Left lung (tissue), 10 donors: ENCODE results near the gene HDHD3. TPM values are rescaled to one million over a fixed set of nuclear protein-coding genes. Genes with fewer than 3 reads are reported as not detected.
A peak's percentile ranks its signal among the peaks of the same experiment; 100 is the strongest.
"Not testable (repeated sequence)": the region's sequence is repeated elsewhere in the genome, so short reads cannot be mapped to it uniquely, and the experiment has no call there.

Source experiments
- ATAC-seq: fragments of 200-7000 bp; cut with Tn5 transposase; one replicate; pipeline ENCODE4 v1.9.1; 2020; ENCODE audit warnings: moderate library complexity
- DNase-seq, 4 donors: peaks; one replicate each; pipeline ENCODE4 v3.0.0-alpha.2; 2013 to 2020
- H3K27ac ChIP-seq, 2 donors: fragments of 200-600 bp; sonication (generic) in 1 of 2; one replicate each; pipeline versions ENCODE4 v1.5.0 to v1.8.0; 2020 to 2021
- H3K27me3 ChIP-seq, 2 donors: fragments of 200-600 bp; sonication (generic) in 1 of 2; one replicate each; pipeline versions ENCODE4 v1.5.0 to v1.8.0; 2020 to 2021
- H3K36me3 ChIP-seq, 2 donors: fragments of 200-600 bp; sonication (generic) in 1 of 2; one replicate each; pipeline versions ENCODE4 v1.5.0 to v1.8.0; 2020 to 2021
- H3K4me1 ChIP-seq, 2 donors: fragments of 200-600 bp; one replicate each; pipeline ENCODE4 v1.8.0; 2021
- H3K4me3 ChIP-seq, 2 donors: fragments of 200-600 bp; sonication (generic) in 1 of 2; one replicate each; pipeline versions ENCODE4 v1.5.0 to v1.8.0; 2020 to 2021; ENCODE audit warnings: mild to moderate bottlenecking in 1 of 2
- H3K9me3 ChIP-seq, 2 donors: fragments of 200-600 bp; sonication (generic) in 1 of 2; one replicate each; pipeline versions ENCODE4 v1.5.0 to v1.8.0; 2020 to 2021
- CTCF ChIP-seq, 2 donors: fragments of 200-600 bp; sonication (generic) in 1 of 2; IDR thresholded peaks; one replicate each; pipeline versions ENCODE4 v1.5.0 to v1.8.0; 2021; ENCODE audit warnings: antibody characterized with exemption in 2 of 2
- intact Hi-C, 2 donors: fragments of 100-400 bp; cut with DNase I; formaldehyde crosslinking; loops; one replicate each; pipeline versions ENCODE4 v1.11.2 to v1.14.2; 2022
- polyA plus RNA-seq, 6 donors: library from polyadenylated mRNA; unstranded; fragments of 120-200 nt; gene quantifications; one replicate each; pipeline ENCODE4 v1.2.1, GENCODE V29; 2013; ENCODE audit not compliant: insufficient read length in 6 of 6
- total RNA-seq, 2 donors: library from RNA; stranded (reverse); fragmentation: NEBNext Ultra II Directional; extraction: Animal tissue kit (Norgen Biotek cat#: 25700); gene quantifications; one replicate each; pipeline ENCODE4 v1.2.1, GENCODE V29; 2021
- donor health status: DM: no; HTN: yes; CAD: no.
- donor health status: DM: no; HTN: no; CAD: no.

Gene HDHD3
- total and polyA plus RNA-seq, 8 donors = 12.3 to 19.9 (median 14.9) TPM

- ATAC-seq (no peak), DNase-seq (no peak)
- intact Hi-C loops = no loop called here
- no peak overlapping the region for H3K27ac ChIP-seq
- TF ChIP-seq CTCF (IDR thresholded peaks at IDR 0.05) = no peak
- H3K4me1 ChIP-seq = peaks cover 0 to 3% of the 10 kb centered on the region in 2 donors
- H3K27me3 ChIP-seq = no peaks in the 10 kb centered on the region
- H3K4me3 ChIP-seq = no peak overlapping the region
- H3K9me3 ChIP-seq = no peaks in the 10 kb centered on the region
- peaks cover 0 to 7% of the 10 kb centered on the region in 2 donors for H3K36me3 ChIP-seq
These were observed 4.1 kb upstream of the HDHD3 start for GRCh38 chr9:113380869-113381378.

GRCh38 chr9:113379829-113380210 is 3.0 kb upstream of the HDHD3 start:
- H3K27ac ChIP-seq, H3K4me3 ChIP-seq, DNase-seq, intact Hi-C loops, H3K9me3 ChIP-seq, H3K27me3 ChIP-seq, H3K4me1 ChIP-seq, ATAC-seq, H3K36me3 ChIP-seq: not testable (repeated sequence)

- H3K4me3 ChIP-seq, H3K36me3 ChIP-seq, H3K27ac ChIP-seq, DNase-seq, intact Hi-C loops, ATAC-seq, H3K27me3 ChIP-seq, H3K4me1 ChIP-seq, H3K9me3 ChIP-seq: not testable (repeated sequence)
These were observed 2.5 kb upstream of the HDHD3 start for GRCh38 chr9:113379094-113379828.

- Histone ChIP-seq H3K27ac (no peak overlapping the region), H3K27me3 (no peaks in the 10 kb centered on the region), H3K4me1 (peaks cover 0 to 9% of the 10 kb centered on the region in 2 donors), H3K36me3 (peaks cover 0 to 19% of the 10 kb centered on the region in 2 donors), H3K9me3 (no peaks in the 10 kb centered on the region), H3K4me3 (peak overlapping the region; percentile 59 to 83)
- ATAC-seq = no peak
- no peak for TF ChIP-seq CTCF (IDR thresholded peaks at IDR 0.05)
- intact Hi-C loops = no loop called here
- DNase-seq = no peak
These were observed 1.4 kb downstream of the HDHD3 start for GRCh38 chr9:113375057-113376023.

GRCh38 chr9:113373676-113374392 is 3.0 kb downstream of the HDHD3 start:
- Histone ChIP-seq H3K27ac (no peak overlapping the region), H3K4me3 (no peak overlapping the region), H3K36me3 (peaks cover 0 to 19% of the 10 kb centered on the region in 2 donors), H3K9me3 (no peaks in the 10 kb centered on the region), H3K4me1 (peaks cover 0 to 9% of the 10 kb centered on the region in 2 donors), H3K27me3 (no peaks in the 10 kb centered on the region)
- no peak for DNase-seq
- intact Hi-C loops = no loop called here
- no peak for TF ChIP-seq CTCF (IDR thresholded peaks at IDR 0.05)
- ATAC-seq = no peak
